ENCODE results near the gene RTP4.

GRCh38 chr3:187383246-187383645, 15.1 kb downstream of the RTP4 start:
- no peak for TF ChIP-seq CTCF (IDR thresholded peaks at IDR 0.05; ENCODE audit: poor library complexity)
- TF ChIP-seq EZH2phosphoT487 (IDR thresholded peaks at IDR 0.05; ENCODE audit: low read depth, severe bottlenecking, unreplicated experiment): no peak
- no peak for TF ChIP-seq EZH2 (IDR thresholded peaks at IDR 0.05; ENCODE audit: borderline replicate concordance)
